Mesenteric fat pad (tissue), 1 donor: ENCODE measurements around the gene SARDH. TPM values are rescaled to one million over a fixed set of nuclear protein-coding genes. Genes with fewer than 3 reads are reported as not detected.
A peak's percentile ranks its signal among the peaks of the same experiment; 100 is the strongest.

Experiments
- DNase-seq: peaks from one replicate; pipeline ENCODE4 v3.0.0-alpha.2; 2020; ENCODE audit warnings: low spot score
- long read RNA-seq: library from polyadenylated mRNA; unstranded; transcript quantifications from one replicate; pipeline ENCODE4 v2.0.0, GENCODE V29; 2020
- total RNA-seq: library from RNA; stranded (reverse); fragmentation: NEBNext Ultra II Directional; extraction: Animal tissue kit (Norgen Biotek cat#: 25700); gene quantifications from one replicate; pipeline ENCODE4 v1.2.1, GENCODE V29; 2021
- donor health status: DM: yes; HTN: yes; CAD: no.

The SARDH gene, protein sequence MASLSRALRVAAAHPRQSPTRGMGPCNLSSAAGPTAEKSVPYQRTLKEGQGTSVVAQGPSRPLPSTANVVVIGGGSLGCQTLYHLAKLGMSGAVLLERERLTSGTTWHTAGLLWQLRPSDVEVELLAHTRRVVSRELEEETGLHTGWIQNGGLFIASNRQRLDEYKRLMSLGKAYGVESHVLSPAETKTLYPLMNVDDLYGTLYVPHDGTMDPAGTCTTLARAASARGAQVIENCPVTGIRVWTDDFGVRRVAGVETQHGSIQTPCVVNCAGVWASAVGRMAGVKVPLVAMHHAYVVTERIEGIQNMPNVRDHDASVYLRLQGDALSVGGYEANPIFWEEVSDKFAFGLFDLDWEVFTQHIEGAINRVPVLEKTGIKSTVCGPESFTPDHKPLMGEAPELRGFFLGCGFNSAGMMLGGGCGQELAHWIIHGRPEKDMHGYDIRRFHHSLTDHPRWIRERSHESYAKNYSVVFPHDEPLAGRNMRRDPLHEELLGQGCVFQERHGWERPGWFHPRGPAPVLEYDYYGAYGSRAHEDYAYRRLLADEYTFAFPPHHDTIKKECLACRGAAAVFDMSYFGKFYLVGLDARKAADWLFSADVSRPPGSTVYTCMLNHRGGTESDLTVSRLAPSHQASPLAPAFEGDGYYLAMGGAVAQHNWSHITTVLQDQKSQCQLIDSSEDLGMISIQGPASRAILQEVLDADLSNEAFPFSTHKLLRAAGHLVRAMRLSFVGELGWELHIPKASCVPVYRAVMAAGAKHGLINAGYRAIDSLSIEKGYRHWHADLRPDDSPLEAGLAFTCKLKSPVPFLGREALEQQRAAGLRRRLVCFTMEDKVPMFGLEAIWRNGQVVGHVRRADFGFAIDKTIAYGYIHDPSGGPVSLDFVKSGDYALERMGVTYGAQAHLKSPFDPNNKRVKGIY
- total RNA-seq: 0.87 TPM
- long read RNA-seq, partial matches to known transcripts: 1 of 1 reads
- long read RNA-seq, other reads (novel, unspliced or antisense): 0 of 1 reads

DNA sequence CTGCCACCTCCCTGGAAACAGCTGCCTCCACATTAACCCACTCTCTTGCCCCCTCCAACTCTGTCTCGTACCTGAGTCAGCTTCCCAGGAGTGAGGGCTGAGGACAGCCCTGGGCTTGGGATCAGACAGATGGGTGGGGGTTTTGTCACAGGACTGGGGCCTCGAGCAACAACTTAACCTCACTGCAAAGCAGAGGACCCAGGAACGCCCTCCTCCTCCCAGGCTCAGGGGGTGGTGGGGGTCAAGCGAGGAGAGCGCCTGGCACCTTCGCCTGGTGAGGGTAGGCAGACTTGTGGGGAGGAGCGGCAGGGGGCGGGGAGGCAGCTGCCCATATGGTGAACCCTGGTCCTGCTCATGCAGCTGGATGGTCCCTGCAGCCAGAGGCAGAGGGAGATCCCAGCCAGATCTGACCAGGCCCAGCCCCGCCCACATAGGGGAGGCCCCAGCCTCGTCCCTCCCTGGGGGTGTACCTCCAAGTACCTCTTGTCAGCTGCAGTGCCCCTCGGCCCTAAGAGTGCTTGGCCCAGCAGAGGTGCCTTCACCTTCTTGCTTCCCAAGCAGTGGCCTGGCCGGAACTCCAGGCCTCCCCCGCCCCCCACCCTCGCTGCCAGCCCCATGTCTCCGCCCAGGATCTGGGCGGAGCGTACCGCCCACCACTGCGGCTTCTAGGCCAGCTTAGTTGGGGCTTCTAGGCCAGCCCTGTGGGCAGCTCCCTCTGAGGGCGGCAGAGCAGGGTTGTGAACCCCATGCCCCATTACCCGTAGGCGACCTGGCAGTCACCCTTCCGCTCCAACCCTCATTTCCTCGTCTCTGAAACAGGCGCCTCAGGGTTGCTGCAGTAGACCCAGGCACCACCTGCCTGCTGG is at the start of gene SARDH:
TSS of gene SARDH (minus strand) at position 579 of the 866 bp plus-strand sequence. CDS start 4,179 bp downstream, outside the sequence.
- peak; percentile 87 for DNase-seq

DNA sequence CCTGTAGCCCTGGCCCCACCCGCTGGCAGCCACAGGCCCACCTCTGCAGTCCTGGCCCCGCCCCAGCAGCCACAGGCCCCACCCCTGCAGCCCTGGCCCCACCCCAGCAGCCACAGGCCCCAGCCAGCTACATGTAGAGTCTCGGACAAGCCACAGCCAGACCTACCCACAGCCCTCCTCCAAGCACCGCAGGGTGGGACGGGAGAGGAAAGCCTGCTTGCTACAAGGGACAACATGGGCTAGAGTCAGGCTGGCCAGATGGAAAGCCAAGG is 49.5 kb upstream of the SARDH start:
- DNase-seq: no peak

DNA sequence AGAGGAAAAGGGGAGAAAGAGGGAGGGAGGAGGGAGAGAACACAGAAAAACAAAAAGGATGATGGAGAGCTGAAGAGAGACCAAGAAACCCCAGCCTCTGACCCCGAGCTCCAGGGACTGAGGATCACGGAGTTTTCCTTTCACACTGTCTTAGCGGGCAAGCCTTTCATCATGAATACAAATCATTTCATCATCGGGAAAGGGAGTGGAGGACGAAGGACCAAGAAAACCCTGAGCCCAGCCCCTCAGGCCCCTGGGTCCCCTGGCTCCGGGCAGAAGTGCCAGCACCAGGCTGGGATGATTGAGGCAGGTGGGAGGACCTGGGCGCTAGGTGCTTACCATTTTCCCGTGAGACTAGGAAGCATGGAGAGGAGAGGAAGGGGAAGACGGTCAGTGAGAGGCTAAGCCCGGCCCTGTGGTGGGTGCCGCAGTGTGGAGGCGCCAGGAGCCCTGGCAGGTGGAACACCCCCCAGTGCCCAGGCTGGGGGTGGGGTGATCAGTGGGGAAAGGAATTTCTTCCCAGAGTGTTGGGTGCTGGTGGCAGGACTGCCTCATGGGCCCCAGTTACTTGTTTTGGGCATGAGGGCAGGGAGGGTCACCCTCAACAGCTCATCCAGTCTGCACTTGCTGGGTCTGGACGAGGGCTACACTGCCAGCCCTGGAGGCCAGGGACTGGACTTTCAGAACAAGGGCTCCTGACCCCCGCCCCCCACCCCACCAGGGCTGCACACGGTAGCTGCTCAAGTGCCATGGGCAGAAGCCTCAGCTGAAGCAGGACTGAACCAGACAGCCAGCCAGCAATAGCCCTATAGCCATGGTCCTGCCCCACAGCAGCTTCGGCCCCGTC is 49.0 kb upstream of the SARDH start:
- DNase-seq: no peak

DNA sequence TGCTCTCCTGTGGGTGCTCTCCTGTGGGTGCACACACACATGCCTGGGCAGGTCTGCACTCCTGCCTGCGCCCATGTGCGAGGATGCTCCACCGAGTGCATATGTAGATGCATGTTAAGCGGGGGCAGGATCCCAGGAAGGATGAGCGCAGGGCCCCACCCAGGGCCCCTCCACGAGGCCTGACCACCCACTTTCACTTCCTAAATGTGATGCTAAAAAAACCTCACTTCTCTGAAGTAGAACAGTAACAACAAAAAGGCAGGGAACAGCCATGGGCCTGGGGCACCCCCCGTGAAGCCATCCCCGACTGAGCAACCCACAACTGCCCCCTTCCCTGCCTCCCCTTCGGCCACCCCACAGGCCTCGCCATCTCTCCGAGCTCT is 48.2 kb upstream of the SARDH start:
- no peak for DNase-seq

DNA sequence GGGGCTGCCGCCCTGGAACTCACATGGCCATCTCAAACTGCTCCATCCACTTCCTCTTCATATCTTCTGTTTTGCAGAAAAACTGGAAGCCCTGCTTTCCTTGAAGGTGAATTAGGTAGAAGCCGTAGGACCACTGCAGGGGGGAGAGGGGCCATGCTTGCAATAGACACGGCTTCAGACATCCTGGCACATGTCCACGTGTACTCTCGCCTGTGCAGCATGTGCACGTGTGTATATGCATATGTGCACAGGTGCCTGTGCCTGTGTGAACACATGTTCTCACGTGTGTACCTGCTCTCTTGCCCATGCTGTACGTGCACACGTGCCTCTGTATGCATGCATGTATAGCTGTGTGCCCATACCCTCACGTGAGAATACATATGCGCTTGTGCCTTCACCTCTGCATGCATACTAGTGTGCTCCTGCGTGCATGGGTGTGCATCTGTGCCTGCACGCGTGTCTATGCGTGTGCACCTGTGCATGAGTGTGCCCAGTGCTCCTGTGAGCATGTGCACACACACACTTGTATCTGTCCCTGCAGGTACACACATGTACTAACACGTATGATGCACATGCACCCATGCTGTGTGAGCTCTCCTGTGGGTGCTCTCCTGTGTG is 47.7 kb upstream of the SARDH start:
- no peak for DNase-seq

DNA sequence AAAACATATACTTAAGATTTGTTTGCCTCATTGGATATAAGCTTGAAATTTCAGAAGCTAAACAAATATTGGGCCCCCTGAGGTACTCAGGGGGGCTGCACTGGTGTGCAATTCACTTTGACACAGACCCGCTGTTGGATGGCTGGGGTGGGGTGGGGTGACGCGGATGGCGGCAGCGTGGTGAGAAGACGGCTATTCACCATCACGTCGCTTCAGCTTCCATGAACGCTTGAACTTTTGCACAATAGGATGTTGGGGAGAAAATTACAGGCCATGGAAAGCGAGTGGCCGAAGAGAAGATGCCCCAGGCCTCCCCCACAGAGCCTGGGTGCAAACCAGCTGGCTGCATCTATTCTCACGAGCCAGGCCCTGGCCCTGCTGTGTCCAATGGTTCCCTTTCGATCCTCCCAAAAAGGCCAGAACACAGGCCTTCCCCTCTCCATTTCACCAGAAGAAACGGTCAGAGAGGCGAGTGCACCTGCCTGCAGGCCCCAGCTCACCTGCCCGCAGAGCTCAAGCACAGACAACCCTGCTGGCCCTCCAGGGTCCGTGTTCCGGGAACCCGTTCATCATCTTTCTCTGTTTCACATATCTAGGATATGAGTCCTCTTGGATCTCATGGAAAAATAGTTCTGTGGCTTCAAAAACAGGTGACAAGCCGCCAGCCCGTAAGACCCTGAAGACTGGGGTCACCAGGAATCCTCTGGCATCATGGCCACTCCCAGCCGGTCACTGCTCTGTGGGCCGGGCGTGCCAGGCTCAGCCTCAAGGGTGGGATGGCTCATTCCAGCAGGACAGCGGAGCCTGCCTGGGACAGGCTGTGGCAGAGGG is 46.8 kb upstream of the SARDH start:
- DNase-seq: no peak

DNA sequence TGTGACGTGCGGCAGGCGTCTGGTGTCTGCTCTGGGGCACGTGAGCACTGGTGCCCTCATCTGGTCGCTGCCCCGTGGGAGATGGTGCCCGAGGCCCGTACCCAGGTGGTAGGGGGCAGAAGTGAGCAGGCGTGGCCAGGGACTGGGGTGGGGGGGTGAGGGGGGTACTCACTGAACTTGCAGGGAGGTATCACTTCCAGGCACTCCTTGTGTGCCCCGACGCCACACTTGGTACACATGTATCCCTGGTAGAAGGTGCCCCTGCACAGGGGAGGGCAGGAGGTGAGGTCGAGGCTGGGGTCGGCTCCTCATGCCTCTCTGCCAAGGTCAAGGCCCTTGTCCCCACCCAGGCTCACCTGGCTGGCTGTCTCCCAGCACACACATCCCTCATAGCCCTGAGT is 45.2 kb upstream of the SARDH start:
- no peak for DNase-seq

DNA sequence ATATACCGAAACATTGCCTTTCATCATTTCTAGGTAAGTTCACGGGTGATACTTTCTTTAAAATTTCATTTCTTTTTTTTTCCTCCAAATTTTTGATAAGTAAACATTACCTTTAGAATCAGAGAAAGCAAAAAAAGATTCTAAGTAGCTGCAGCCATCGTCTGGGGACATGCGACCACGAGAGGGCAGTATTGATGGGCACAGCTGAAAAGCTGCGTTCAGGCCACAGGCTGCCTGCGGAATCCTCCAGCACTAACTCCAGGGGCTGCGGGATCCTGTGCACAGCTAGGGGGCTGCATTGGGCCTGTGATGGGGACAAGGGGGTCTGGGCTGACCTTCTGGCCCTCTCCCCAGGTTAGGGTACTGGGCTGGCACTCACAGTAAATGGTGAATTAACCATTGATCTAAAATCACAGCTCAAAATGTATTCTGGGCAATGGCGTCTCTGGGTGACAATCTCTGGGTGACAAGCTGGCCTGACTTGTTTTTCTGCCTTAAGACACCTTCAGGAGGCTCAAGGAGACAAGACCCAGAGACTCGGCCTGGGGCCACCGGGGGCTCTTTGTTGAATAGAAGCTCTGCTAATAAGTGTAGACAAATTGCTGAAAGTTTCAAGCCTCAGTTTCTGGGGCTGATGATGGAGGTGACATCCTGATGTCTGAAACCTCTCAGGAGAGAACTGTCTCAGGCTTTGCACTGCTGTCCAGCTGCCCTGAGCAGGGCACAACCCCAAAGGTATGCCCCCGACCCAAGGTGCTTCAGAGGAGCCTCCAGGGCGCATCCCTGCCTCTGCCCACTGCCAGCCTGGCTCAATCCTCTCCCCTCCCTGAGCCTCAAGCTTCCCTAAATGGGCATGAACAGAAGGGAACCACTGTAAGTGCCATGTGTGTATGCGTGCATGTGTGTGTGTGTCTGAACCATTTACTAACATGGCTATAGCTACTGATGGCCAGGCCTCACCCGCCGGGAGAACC is 44.3 kb upstream of the SARDH start:
- DNase-seq: no peak

DNA sequence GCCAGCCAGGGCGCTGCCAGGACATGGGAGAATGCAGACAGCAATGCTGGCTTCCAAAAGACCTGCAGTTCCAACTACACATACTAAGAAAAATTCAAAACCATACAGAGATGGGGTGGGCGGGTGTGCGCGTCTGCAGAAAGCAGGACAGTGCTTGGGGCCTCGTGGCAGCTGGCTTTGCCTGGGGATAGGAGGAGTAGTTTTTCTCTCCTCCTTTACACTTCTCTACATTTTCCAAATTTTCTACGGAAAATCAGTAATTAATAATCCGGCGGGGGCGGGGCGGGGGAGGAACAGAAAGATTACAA is 43.6 kb upstream of the SARDH start:
- DNase-seq: no peak

DNA sequence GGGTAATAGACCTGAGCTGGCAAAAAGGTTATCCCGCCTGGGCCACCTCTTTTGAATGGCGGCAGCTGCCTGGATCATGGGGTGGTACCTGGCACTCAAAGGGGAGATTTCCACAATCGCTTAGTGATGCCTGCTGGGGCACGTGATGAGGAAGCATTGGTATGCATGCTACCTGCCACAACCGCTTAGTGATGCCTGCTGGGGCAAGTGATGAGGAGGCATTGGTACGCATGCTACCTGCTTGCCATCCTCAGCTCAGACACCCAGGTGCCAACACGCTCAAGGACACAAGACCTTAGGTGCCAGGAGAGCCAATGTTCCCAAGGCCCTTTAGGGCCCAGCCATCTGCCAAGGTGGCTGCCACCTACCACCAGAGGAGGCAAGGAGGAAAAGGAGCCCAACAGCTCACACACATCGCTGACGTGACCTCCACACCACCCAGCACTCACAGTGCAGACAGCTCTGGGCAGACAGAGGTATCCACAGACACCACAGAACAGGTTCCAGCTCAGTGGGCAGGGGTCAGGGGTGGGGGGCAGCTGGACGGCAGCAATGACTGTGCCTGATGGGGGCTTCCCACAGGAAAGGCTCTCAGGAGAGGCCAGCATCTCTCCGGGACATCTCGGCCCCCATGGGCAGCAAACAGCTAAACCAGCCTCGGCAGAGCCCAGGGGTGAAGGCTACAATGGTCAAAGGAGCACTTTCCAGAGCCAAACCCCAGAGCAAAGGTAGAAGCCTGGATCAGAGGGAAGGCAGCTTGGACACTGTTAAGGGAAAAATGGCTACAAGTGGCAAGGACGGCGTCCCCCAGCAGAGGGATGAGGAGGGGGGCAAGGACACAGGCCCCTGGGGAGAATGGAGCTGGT is 43.0 kb upstream of the SARDH start:
- DNase-seq: no peak

DNA sequence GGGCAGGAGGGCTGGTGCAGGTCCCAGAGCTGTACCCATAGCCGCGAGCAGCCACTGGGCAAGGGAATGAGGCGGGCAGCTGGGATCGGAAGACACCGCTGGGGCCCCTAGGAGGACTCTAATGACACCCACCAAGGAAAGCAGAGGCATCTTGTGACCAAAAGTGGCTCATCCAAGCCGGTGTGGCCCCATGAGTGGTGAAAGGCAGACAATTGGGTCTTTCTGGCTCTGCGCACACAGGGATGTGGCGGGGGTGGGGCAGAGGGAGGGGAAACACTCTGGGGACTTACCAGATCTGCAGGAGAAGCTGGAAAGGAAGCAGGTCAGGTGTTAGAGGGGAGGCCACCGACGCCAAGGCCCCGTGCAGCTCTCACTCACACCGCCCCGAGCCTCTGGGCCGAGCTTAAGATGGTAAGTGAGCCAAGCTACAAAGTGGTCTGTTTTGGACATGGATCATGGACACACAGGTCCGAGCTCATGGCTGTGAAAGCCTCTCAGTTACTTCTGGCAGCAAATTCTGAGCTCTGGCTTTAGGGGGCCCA is 42.3 kb upstream of the SARDH start:
- DNase-seq: no peak

DNA sequence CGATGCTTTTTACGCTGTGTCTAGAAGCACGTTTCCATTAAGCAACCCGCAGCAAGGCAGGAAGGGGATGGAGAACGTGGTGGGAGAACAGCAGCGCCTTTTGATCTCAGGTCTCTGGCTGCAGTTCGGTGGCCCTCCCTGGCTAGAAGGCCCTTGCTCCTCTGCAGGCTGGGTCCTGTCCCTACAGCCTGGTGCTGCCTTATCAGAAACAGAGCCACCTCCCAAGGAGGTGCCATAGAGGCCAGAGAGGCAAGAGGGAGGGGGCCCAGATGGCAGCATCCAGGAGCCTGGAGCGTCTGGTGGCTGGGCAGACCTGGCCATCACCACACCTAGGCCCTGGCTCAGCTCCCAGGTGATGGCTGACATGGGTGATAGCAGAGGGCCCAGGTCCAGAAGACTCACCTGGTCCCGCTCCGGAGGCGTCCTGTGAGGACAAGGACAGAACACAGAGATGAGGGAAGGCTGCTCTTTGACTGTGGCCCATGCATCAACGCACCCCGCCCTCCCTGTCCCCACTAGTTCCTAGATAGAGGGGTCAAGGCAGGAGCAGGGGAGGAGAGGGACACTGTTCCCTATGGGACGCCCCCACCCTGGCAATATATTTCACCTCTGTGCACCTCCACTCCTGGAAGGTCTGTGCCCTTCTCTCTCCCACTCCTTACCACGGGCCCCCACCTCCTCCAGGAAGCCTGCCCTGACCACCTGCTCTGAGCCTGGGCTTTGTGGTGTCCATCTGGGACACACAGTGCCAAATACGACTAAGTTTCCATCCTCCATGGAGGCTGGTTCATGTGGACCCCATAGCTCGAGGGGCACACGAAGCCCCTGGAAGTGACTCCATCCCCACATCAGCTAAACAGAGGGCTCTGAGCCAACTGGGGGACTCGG is 41.6 kb upstream of the SARDH start:
- no peak for DNase-seq

DNA sequence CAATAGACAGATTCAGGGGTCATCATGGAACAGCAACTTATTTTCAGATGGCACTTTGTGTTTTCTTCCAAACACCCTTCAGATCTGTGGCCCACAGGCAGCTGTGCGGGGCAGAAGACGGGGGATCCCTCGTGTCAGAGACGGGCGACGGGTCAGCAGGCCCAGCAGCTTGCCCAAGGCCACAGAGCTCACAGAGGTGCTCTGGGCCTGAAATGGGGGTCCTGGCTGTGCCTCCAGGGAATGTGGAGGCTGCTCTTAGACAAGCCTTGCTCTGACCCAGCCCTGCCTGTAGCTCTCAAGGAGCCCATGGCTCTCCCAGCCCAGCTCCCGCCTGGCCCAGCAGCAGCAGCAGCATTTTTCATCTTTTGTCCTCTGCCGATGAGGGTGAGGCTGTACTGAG is 40.9 kb upstream of the SARDH start:
- no peak for DNase-seq

DNA sequence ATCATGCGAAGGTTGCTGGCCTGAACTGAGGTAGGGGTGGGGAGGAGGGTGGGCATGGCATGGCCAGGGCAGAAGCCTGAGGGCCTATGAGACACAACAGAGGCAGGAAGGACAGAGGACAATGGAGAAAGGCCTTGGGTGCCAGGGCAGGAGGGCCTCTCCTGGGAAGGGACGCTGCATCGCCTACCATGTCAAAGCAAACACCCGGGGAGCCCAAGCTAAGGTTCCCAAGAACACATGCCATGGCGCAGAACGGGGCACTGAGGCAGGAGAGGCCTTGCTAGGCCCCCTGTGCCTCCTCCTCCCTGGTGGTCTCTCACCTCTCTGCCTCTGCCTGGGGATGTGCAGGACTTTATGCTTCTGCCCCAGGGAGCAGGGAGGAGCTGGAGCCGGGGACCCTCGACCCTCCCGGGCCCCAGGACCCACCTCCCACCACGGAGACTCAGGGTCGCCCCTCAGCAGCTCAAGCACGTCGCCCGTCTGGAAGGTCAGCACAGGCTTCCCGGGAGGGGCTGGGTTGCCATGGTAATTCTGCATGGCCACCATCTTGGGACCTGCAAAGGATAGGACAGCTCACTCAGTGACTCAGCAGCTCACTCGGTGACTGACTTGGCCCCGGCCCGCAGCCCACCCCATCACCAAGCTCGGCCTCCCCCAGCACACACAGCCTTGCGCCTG is 40.3 kb upstream of the SARDH start:
- no peak for DNase-seq

DNA sequence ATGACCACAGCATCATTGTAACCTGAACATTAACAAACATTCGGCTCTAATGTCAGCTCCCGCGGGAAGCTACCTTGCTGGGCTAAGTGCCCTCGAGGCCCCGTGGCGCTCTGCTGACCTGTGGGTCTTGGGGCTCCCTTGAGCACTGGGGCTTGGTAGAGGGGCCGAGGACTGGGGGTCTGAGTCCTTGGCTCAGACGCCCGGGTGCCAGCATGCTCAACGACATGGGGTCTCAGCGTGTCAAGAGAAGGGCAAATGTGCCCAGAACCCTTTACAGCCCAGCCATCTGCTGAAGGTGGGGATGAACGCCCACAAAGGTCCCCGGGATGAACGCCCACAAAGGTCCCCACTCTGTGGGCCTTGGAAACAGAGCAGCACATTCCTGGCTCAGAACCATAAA is 39.7 kb upstream of the SARDH start:
- no peak for DNase-seq
